Activated effector memory CD4-positive, alpha-beta T cell treated with anti-CD3 and anti-CD28 coated beads, Interleukin-2, amount 50 U/mL, for 16 hours (primary cell): Measurements from ENCODE around the gene HJV.

Experiments
- DNase-seq: peaks from one replicate; pipeline ENCODE4 v3.0.0-alpha.2; 2020

HJV gene

DNA sequence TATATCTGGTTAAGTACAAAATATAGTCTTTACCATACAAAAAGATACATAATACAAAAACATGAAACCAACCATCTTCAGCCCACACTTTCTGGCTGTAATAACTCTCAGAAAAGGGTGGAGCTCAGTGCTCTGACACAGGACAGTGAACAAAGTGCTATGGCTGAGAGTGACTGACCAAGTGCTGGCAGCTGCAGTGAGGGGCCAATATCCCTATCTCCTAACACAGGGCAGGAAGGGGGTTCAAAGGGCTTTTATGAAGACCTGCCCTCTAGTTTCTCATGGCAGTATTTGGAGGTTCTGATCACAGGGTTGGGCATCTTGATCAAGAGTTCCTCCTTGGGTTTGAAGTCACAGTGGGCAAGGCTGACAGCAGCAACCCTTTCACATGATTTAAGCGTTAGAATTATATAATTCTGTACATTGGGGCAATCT lies 29.0 kb downstream of the HJV start:
- peak; percentile 62 for DNase-seq

DNA sequence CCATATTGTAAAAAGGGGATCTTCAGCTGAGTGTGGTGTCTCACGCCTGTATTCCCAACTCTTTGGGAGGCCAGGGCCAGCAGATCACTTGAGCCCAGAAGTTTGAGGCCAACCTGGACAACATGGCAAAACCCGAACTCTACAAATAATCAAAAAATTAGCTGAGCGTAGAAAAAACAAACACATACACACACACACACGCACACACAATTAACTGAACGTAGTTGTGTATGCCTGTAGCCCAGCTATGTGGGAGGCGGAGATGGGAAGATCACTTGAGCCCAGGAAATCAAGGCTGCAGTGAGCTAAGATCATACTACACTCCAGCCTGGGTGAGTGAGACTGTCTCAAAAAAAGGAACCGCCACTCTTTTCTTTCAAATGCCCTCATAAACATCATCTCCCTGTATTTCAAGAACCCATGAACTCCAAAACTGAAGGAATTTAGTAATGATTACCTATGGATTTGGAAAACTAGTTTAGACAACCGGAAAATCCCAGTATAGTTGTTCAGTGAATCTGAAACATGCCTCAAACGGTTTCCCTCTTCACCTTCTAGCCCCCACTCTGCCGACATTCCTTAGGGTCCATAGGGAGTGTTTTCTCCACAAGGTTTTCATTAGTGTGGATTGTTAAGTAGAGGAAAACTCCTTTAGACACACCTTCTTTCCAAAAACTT lies 29.7 kb downstream of the HJV start:
- DNase-seq = peak; percentile 62

DNA sequence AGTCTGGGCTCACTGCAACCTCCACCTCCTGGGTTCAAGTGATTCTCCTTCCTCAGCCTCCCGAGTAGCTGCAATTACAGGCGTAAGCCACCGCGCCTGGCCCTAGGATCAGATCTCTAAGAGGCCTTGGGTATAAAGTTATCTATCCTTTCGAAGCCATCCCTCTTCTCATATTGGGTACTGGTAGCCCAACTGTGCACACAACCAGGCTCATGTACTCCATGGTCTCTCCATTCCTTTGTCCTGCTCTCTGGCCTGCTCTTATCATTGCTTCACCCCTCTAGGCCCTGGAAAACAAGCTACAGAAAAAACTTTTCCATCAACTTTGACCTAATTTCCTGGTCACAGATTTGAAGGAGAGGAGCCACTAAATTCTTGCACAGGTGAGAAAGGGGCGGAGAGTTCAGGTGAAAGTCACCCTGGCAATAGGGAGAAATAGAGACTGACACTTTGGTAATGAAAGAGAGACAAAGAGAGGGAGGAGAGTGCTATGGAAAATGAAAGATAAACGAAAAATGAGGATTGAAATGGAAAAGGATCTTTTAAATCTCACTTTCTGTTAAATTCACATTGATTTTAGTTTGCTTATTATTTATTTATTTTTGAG lies 31.2 kb downstream of the HJV start:
- DNase-seq = peak; percentile 65

DNA sequence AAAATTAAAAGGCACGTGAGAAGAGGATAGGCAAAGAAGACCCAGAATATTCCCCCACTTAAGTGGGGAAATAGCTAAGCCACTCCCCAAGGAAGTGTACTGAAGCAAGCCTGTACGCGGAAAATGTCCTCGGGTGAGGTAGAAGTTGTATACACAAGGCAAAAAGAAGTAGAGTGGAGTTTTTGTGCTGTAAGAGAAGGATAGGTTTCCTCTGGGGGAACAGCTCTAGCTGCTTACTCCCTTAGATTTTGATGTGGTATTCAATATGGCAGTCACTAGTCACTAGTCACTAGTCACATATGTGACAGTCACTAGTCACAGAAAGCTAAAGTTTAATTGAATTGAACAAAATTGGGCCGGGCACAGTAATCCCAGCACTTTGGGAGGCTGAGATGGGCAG lies 32.8 kb downstream of the HJV start:
- DNase-seq = peak; percentile 65

DNA sequence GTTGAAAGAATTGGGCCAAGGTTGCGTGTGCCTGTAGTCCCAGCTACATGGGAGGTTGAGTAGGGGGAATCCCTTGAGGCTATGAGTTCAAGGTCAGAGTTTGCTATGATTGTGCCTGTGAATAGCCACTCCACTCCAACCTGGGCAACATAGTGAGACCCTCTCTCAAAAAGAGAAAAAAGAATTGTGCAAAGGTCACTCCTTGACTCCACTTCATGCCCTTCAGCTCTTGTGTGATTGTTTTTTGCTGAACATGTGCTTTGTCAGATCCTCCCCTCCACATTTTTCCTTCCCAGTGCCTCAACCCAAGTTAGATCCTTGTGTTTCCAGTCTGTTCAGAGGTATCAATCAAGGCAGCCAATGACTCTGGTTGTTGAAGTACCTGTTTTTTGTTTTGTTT lies 33.6 kb downstream of the HJV start:
- DNase-seq = no peak

DNA sequence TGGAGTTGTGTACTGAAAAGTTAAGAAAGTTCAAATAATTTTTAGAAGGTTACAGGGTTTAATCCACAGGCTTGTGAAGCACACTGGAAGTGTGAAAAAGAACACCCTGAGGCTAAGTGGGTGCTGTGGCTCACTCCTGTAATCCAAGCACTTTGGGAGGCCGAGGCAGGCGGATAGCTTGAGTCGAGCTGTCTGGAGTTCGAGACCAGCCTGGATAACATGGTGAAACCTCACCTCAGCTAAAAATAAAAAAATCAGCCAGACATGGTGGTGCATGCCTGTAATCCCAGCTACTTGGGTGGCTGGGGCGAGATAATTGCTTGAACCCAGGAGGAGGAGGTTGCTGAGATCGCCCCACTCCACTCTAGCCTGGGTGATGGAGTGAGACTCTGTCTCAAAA lies 35.0 kb downstream of the HJV start:
- no peak for DNase-seq

DNA sequence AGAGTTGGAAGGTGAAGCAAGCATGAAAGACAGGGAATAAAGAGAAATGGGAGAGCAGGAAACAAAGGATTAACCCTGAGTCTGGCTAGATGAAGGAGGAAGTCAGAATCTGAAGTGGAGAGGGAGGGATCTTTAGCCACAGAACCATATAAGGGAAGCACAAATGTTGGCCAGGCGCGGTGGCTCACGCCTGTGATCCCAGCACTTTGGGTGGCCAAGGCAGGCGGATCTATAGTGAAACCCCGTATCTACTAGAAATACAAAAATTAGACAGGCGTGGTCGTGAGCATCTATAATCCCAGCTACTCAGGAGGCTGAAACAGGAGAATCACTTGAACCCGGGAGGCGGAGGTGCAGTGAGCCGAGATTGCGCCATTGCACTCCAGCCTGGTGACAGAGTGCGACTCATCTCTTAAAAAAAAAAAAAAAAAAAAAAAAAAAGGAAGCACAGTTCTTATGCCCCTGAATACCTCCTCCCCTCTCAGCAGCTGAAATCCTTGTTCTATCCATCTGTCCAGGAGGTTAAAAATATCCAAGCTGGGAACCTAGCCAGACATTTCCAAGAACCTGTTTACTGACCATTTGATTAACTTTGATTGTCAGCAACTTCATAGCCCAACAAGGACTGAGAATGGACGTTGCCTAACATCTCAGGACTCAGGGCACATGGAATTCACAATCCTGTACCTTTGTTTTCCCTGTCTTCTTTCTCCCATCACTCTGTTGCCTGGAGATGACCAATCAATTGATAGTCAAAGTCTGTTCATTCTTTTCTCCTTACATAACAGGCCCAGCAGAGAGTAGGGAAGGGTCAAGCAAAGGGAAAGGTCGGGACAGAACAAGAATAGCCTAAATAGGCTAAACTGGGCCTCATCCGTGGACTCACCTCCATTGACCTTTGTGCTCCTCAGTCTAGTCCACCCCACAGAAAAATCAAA lies 35.8 kb downstream of the HJV start:
- peak; percentile 61 for DNase-seq

DNA sequence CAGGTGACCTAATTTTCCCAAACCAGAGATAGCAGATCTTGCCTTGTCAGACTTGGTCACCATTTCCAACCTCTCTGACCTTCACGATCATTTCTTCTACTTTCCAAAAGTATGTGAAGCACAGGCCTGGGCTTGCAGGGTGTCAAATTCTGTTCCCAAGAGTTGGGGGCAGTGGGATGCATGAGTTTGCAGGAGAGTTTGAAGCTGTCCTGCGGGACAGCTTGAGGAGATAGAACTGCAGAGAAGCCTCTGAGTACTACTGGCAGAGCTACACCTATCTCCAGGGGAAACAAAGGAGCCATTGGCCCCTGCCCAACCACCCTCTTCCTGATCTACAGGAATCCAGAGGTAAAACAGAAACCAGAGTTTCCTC lies 36.4 kb downstream of the HJV start:
- peak; percentile 62 for DNase-seq

DNA sequence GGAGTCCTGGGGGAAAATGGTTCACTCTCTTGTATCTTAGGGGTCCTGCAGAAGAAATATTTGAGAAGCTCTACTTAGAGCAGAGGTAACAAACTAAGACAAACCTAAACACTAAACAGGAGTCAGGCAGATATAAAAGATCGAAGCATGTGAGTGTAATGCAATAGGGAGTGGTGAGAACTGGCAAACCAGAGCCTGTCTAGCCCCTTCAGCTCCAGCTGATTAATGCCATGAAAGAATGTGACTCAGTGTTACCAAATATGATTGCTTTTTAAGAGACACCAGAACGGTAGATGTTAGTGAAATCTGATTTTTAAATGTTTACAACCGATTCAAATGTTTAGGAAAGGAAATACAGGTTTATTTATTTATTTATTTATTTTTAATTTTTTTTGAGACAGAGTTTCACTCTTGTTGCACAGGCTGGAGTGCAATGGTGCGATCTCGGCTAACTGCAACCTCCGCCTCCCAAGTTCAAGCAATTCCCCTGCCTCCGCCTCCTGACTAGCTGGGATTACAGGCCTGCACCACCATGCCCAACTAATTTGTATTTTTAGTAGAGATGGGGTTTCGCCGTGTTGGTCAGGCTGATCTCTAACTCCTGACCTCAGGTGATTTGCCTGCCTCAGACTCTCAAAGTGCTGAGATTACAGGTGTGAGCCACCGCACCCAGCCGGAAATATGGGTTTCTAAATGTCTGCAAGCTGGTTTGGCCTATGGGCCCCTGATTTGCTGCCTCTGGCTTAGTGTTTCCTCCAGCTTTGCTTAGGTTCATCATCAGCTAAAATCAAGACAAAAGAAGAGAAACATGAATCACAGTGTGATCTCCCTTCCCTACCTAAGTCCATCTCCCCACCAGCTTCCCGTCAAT lies 37.3 kb downstream of the HJV start:
- peak; percentile 77 for DNase-seq

DNA sequence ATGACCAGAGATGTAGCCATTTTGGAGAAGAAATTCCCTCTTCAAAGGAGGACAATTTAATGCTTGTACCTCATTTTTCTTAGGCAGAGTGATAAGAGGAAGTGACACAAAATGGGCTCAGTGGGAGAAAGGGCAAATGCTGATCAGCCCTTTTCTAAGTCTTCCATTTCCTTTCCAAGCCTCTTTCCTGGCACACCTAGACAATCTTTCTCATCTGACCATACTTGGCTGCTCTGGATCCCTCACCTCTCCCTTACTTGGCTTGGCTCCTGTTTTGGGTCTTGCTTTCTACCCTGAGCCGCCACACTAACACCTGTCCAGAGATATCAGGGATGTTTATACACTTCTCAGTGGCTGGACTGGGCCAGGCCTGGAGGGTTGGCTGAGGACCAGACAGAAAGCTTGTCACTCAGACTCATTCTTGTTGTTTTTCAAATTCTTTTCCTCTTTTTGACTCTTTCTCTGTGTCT lies 38.3 kb downstream of the HJV start:
- DNase-seq = peak; percentile 54

DNA sequence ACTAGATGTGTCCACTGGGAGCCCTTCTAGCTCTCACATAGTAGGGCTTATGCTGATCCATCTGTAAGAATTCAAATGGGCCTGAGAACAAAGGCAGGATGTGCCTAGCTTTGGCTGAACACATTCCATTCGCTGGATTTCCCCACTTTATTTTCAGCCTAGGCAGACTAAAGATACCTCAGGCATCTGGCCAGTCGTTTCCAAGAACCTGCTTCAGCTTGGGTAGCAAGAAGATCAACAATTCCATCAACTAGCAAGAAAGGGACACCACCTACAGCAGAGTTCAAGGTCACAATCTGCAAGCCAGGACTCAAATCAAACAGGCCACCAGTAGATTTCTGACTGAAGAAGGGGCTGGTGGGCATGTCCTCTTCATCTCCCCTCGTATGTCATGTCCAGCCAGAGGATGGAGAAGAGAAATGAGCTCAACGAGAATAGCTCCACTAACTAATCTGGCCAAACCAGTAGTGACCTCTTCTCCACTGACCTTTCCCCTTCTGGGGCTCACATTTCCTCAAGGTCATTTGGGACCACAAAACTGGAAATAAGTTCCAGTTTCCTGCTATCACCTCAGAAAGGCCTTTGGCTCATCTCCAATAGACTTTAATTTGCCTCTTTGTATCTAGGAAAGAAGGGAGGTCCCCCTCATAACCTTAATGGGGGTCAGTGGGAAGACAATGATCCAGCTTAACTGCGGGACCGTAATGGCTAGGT lies 39.4 kb downstream of the HJV start:
- peak; percentile 57 for DNase-seq

DNA sequence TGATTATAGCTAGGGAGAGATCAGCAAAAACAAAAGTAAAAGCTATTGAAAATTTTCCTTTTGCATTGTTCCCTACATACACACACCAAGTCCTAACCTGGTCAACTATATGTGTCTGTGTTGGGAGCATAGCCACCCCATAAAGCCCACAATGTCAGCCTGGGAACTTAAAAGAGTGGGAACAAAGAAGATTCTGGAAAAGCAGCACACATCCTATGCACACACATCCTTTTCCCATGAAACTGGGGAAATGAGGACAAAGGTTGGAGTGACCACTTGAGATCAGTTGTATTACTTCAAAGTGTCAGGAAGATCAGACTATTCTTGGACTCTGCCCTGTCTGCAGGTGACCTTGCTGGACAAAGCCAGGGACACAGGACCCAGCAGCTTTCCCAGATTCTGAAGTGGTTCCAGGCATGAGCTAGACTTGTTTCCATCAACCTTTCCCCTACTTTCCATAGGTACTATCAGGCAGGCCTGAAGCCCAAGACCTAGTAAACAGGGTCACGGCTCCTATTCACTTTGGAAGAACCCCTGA lies 41.0 kb downstream of the HJV start:
- peak; percentile 53 for DNase-seq

DNA sequence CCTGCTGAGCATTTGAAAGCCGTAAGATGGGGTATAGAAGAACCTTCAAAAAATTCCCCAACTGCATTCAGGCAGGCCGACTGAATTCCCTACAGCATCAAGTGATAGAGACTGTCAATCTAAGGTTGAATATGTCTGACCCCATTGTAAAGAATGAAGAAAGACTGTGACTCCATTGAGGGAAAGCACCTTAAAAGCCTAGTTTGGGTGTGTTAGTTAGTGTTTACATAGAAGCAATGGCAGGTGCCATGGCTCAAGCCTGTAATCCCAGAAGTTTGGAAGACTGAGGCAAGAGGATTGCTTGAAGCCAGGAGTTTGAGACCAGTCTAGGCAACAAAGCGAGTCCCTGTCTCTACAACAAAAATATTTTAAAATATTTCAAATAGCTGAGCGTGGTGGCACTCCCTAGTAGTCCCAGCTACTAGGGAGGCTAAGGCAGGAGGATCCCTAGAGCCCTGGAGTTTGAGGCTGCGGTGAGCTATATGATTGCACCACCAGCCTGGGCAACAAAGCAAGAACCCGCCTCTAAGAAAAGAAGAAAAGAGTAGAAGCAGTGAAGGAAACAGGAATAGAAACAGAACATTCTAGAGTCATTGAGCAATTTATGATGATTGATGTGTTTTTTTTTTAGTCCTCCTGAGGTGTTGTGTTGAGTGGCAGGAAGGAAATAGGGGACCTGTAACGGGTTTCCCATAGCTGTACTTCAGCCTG lies 41.6 kb downstream of the HJV start:
- no peak for DNase-seq

DNA sequence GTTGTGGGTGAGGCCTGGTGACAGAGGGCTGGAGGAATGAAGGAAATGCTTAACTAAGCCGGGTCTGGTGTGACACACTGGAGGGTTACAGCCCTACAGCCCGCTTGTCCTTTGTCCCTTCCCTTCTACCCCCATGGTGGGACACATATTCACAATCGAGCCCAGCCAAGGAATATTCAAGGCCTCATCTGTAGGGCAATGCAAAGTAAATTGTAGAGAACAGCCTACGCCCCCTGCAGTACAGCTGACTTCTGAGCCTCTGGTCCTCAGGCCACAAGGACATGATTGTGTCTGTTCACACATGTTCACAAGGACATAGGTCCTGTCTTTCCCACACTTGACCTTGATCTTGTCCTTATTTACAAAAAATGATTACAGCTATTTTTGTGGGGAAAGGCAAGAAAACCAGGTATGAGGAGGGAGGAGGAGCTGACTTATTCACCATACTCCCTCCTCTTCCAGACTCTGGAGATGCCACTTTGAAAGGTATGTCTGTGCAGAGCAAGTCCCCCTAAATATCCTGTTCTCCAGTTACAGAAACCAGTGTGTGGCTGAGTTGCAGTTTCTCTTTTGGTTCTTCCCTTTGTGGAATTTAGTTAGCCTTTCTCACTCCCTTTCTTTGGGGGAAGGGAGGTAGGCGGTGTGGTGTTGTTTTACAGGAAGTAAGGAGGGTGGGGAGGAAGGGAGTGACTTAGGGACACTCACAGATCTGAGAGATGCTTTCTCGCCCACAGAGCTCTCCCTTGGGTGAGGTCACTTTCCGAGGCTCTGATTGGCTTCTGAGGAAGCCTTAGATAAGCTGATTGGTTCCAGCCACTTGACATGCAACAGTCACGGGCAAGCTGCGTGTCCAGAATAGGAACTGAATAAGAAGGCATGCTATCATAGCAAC lies 42.4 kb downstream of the HJV start:
- DNase-seq = peak; percentile 91

DNA sequence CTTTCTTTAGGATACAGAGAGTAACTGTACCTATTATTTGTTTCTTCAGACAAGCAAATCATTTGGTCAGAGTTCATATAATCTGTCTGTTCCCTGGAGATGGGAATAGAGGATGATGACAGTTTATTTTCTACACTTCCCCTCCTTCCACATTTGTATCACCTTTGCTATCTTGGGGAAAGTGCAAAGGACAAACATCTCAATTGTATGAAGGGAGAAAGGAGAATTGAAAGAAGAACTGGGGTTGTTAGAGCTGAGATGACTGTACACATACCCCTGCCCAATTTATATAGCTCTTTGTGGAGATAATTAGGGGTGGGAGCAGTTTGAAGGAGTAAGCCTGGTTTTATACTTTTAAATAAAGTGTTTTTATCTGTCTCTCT lies 43.1 kb downstream of the HJV start:
- DNase-seq = no peak

DNA sequence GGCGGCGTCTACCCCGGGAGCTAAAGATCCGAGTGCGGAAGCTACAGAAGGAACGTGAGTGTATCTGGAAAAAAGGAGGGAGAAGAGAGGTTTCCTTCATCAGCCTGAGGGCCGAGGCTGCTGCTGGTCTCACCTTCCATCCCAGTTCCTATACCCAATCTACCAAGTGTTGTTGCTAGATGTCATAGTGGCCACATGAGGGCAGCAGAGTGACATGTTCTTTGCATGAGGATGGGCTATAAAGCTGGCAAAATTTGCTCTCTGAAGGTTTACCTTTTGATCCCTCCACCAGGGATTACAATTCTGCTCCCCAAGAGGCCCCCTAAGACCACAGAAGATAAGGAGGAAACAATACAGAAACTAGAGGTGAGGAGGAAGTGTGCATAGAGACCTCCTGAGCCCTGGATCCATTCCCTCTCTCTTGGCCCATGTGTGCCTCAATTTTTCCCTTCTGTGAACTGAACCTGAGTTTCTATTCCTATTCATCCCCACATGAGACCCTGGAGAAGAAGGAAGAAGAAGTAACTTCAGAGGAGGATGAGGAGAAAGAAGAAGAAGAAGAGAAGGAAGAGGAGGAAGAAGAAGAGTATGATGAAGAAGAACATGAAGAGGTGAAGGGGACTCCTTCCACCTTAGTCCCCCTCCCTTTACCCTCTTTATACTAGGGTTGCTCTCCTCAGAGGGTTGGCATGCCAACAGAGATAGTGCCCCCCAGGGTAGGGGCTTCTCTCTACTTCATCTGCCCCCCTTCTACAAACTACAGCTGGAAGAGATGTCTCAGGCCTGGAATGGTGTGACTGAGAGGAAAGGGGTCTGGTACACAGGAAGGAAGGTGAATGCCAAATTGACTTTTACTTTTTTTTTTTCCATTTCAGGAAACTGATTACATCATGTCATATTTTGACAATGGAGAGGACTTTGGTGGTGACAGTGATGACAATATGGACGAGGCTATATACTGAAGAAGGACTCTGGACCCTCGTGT lies 43.8 kb downstream of the HJV start:
- peak; percentile 88 for DNase-seq

DNA sequence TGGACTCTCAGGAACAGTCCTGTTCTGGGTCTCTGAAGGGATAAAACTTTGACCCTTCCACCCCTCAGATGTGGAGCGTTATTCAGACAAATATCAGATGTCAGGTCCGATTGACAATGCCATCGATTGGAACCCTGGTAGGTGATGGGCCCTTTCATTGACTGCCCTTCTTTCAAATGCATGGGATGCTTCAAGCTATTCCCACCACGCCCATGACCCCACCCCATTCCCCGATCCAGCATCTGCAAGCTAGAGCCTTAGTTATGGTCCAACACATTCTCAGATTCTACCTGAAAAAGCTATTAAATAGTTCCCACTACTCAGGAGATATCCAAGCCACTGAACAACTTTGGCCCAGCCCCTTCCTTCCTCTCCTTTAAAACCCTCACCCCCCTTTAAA lies 44.5 kb downstream of the HJV start:
- DNase-seq = no peak

DNA sequence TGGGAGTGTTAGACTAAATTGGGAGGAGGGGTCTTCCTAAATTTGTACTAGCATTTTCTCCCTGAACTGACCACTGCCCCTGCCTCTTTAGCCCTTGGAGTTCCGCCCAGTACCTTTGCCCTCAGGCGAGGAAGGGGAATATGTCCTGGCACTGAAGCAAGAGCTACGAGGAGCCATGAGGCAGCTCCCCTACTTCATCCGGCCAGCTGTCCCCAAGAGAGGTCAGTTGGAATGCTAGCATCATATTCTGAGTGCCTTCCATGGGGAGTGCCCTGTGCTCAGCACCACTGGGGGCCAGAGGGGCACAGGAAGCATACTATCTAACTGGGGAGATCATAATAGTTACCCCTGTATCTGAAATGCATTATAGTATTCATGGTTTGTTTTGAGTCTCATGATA lies 46.3 kb downstream of the HJV start:
- DNase-seq = no peak

DNA sequence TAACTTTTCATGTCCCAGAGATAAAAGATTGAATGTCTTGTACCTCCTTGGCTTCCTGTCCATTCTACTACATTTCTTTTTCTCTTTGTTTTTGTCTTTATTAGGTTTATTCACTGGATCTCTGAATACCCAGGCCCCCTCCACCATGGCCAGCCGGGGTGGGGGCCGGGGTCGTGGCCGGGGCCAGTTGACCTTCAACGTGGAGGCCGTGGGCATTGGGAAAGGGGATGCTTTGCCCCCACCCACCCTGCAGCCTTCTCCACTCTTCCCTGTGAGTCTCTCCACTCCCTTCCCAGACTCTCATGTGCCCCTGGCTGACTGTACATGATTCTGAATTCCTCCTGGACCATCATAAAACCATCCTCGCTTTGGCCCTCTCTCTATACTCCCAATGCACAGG lies 46.8 kb downstream of the HJV start:
- DNase-seq = no peak
